ENCODE results near the gene RTN4RL1.

RTN4RL1 gene

DNA sequence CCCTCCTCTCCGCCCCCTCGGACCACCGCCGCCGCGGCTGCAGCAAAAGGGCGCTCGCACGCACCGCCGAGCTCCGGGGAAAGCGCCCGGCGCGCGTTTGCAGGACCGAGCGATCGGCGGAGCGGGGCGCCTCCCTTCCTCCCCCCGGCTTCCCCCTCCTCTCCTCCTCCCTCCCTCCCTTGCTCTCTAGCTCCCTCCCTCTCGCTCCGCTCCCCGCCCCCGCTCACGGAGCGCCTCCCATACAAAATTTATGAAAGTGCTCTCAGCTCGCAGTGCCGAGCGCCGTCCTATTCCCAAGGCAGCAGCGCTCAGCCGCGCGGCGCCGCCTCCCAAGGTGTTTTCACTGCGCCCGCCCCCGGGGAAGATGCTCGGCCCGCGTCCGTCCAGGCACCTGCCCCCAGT, at the start of gene RTN4RL1:
TSS of gene RTN4RL1 (minus strand) at position 115 of the 402 bp plus-strand sequence. CDS start 469 bp downstream, outside the sequence.
- no peak for DNase-seq

DNA sequence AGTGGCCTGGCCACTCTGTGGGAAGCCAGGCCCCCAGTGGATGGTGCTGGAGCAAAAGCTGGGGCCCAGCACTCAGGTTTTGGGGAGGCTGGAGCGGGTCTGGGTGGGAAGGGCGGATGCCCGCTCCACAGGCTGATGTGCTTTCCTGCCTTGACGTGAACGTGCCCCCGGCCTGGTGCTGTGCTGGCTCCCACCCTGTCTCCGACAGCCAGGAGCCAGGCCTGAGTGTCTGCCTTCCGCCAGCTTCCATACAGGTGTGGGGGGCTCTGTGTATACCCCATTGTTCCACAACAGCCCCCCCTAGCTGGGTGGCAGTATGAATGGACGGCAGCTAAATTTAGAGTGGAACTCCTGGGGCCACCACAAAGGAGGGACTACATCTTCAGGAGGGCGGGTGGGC, 49.8 kb upstream of the RTN4RL1 start:
- no peak for DNase-seq

DNA sequence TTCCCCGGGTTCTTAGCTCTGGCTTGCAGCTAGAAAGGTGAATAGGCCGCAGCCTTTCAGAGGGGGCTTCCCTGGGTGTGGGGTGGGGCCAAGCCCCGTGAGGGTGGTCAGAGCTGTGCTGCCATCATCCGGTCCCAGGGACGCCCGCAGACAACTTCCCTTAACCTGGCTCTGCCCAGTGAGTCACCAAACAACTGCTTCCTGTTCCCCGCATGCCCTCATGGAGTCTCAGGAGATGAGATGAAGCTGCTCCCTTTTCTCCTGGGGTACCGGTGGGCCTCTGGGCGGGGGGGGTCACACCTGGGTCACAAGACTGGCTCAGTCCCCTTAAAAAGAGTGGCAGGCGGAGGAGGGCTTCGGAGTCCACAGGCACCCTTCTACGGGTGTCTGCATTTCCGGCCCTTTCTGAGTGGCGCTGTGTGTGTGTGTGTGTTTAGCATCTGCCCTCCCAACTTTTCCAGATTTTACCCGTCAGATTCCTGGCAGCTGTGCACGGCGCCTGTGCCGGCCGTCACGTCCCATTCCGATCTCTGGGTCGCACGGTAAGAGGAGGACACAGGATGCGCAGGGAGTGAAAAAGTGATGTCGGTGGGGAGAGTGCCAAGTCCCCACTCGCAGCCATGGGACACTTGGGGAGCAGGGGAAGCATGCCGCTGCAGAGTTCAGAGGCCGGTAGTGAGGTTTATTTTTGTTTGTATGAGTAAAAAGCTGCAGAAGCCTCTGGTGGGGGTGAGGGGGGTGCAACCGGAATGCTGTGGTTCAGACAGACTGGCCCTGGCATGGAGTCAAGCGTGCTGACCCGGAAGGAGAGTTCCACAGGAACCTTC, 46.5 kb upstream of the RTN4RL1 start:
- no peak for DNase-seq

- no peak for DNase-seq
Measured at GRCh38 chr17:2071024-2071385, 45.9 kb upstream of the RTN4RL1 start.

GRCh38 chr17:2070241-2071023, 45.3 kb upstream of the RTN4RL1 start:
- DNase-seq, result no peak

DNA sequence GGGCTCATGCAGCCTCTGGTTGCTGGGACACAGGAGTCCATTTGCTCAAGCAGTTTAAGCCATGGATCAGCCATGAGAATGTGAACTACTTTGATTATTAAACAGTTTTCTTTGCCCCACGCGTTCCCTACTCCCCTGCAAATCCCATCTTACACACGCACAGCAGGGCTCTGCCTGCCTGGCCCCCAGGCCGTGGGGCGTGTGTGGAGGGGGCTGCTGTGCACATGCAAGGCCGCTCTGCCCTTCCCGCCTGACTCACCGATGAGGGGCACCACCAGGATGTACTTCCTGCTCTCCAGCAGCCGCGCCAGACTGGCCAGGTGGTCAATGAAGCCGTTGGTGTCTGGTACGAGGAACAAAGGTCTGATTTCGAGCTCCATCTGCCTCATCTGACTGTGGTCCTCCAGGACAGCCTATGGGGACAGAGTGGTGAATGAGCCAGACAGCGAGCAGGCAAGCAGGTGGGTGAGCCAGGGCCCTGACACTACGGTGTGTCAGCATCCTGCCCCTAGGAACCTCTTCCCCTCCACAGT, 43.5 kb upstream of the RTN4RL1 start:
- no peak for DNase-seq

DNA sequence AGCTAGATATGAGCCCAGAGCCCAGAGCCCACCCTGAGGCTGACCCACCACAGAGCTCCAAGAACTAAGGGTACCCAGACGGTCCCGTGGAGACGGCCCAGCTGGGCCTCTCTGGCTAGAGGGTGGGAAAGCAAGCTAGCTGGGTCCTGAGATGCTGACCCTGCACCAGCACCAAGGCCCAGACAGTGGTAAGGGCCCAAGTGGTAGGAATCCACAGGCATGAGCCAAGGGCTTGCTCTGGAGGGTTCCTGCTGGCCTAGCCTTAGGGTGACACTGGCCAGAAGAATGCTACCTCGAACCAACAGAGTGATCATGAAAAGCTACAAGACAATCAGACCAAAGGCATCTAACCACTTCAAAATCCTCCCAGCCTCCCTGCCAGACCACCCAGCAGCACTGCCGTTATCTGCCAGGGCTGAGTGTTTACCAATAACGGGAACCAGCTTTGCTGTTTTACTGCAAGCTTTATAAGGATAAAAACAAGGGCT, 42.9 kb upstream of the RTN4RL1 start:
- no peak for DNase-seq

- DNase-seq, result no peak
Measured at GRCh38 chr17:2067608-2068024, 42.5 kb upstream of the RTN4RL1 start.

GRCh38 chr17:2067048-2067561, 42.0 kb upstream of the RTN4RL1 start:
- DNase-seq, result no peak

GRCh38 chr17:2065949-2066400, 40.8 kb upstream of the RTN4RL1 start:
- DNase-seq, result no peak

GRCh38 chr17:2064980-2065785, 40.0 kb upstream of the RTN4RL1 start:
- DNase-seq, result no peak

DNA sequence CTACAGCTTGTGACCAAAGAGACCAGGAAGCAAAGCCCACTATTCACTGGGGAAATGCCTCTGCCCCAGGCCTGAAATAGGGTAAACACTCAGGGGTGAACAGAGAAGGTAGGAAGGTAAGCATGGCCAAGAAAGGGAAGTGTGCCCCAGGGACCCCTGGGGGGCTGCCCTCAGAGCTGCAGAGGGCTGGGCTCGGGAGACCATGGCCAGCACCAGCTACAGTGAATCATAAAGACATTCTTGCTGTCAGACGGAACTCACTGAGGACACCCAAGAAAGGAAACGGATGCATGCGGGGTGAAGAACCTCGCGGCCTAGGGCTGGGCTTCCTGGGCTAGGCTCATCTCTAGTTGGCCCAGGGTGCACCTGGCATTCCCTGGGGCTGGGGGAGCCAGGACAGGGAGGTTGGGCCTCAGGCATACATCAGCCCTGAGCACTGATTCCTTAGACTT, 39.4 kb upstream of the RTN4RL1 start:
- DNase-seq, result no peak

- no peak for DNase-seq
Measured at GRCh38 chr17:2064147-2064489, 39.0 kb upstream of the RTN4RL1 start.

- DNase-seq, result no peak
Measured at GRCh38 chr17:2063261-2064146, 38.4 kb upstream of the RTN4RL1 start.

DNA sequence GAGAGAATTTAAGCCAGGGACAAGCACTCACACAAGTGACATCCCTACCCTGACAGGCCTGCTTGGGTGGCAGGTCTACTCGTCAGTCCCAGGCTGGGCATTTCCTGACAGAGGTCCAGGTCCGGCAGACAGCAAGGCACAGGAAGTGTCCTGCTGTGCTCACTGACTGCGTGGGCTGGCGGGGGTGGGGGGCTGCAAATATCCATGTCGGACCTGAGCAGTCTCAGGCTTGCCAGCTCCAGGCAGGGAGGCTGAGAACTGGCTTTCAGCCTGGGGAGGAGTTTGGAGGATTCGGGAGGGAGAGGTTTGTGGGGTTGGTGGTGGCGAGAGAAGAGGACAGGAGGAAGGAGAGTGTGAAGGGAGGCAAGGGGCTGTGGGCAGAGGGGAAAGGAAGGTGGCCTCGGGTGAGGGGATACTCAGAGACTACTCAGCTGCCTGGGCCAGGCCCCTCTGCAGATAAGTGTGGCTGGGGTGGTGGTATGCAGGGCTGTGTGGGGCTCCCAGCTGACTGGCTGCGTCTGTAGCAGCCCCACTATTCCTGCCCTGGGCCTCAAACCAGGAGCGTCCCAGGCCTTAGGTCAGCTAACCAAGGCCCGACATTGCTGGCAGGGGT, 37.5 kb upstream of the RTN4RL1 start:
- DNase-seq, result no peak

DNA sequence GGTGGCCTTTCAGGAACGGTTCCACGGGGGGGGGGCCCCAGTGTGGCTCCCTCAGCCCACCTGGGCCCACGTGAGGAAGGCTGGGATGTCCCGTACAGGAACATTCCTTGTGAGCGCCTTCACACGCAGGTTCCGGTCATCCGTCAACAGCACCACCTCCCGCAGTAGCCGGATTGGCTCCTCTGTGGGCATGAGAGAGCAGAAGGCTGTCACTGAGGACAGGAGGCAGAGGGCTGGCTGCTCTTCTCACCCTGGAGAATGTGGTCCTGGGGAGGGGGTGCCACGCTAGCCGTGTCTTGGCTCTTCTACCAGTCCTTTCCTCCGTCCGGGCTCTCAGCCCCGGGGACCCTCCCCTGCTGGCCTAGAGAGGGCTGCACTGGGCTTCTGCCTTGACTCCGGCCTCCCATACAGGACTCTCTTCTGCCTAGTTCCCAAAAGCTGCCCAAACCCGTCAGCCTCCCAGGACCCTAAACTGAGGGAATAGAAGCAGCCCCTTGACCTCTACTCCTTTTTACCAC, 36.4 kb upstream of the RTN4RL1 start:
- no peak for DNase-seq

GRCh38 chr17:2060681-2061440, 35.7 kb upstream of the RTN4RL1 start:
- DNase-seq, result no peak

GRCh38 chr17:2060385-2060658, 35.2 kb upstream of the RTN4RL1 start:
- no peak for DNase-seq

- DNase-seq, result no peak
Measured at GRCh38 chr17:2059547-2060384, 34.6 kb upstream of the RTN4RL1 start.
